Suppressor macrophage (primary cell): ENCODE results near the gene ARHGAP45.

Source experiments
- DNase-seq, 4 experiments: peaks; one replicate each; pipeline ENCODE4 v3.0.0-alpha.2; 2020 to 2022

Gene ARHGAP45

DNA sequence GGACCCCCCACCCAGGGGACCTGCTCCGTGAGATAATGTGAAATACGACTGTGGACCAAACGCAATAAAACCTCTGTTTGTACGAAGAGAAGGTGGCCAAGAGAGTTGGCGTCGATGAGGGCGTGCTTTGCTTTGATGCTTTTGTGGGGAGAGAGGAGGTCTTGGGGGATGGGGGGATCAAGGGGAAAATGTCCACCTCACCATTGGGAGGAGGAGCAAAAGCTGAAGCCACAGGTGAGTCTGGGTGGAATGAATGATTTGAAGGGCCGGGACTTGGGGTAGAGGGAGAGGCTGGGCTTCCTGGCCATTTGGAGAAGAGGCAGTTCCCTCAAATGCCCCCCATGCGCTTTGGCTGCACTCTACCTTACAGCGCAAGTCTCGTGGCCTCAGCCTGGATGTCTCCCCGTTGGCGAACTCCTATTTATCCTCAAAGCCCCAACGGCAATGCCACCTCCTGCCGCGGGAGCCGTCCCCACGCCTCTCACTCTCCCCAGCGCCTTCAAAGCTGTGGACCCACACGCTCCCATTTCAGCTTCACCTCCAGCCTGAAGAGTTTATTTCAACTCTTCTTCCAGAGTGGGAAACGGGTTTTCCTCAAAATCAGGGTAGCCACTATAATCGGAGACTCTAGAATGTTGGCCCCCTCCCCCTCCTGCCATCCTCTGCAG lies 27.9 kb upstream of the ARHGAP45 start:
- DNase-seq = no peak

DNA sequence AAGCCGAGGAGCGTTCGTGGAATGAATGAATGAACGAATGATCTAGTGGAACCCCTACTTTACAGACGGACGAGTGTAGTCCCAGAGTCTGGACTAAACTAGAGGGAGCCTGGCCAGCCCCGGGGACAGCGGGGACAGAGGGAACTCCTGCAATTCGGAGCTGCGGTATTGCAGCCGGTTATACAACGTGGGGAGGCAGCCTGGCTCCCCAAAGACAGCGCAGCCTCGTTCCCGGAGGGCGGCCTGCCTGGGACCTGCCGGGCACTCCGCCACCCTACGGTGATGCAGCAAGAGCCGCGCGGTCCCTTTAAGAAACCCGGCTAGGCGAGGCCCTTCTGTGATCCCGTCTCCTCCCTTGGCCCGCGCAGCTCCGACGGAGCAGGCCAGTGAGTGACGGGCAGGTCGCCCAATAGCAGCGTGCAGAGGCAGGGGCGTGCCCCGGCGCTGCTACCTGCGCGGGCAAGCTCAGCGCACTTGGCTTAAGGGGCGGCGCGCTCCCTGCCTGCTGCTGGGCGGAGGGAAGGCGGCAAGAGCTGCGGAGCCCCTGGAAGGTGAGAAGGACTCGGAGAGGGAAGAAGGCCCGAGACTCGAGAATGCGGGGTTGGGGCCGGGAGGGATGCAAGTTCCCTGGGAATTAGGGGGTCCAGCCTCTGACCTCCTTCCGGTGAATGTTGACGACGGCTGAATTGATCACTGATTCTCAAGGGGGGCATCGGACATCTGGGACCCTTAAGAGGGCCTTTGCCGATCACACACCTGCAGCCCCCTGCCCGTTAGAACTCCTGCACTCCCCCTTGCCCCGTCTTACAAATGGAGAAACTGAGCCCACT lies 27.1 kb upstream of the ARHGAP45 start, which contains the start of gene ABCA7:
Gene ABCA7, plus strand, starts transcription at position 462 of the 830 bp plus-strand sequence. CDS start 1,255 bp downstream, outside the sequence.
- peak; percentile 97 to 99 (median 98) for DNase-seq

DNA sequence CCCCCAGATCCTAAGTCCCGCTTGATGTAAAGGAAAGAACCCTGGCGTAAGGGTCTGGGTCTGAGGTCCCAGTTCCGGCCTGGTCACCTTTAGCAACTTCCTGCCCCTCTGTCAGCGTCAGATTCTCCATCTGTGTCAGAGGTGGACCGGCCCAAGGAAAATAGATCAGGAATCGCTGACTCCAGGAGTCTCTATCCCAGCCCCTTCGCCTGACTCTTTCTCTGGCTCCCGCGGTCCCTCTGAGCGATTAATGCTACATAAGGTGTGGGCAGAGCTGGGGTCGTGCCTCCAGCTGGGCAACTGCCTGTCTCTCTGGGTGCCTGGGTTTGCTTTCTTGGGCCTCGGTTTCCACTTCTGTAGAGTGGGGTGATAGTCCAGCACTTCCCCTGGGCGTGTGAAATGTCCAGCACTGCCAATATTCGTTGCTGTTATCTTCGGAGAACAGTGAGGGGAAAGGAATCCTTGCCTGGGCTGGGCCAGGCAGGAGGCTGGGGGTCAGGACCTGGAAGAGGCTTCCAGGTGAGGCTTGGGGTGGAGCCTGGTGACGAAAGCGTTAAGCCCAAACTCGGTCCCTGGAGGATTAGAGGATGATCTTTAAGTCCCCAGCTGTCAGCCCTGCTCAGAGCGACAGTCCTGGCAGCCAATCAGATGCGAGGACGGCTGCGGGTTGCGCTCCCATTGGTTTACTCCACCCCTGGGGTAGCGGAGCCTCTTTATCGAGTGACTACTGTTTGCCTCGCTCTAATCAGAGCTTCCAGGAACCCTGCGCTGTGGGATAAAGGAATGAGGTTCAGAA lies 26.3 kb upstream of the ARHGAP45 start:
- peak; percentile 88 to 94 (median 91) for DNase-seq

DNA sequence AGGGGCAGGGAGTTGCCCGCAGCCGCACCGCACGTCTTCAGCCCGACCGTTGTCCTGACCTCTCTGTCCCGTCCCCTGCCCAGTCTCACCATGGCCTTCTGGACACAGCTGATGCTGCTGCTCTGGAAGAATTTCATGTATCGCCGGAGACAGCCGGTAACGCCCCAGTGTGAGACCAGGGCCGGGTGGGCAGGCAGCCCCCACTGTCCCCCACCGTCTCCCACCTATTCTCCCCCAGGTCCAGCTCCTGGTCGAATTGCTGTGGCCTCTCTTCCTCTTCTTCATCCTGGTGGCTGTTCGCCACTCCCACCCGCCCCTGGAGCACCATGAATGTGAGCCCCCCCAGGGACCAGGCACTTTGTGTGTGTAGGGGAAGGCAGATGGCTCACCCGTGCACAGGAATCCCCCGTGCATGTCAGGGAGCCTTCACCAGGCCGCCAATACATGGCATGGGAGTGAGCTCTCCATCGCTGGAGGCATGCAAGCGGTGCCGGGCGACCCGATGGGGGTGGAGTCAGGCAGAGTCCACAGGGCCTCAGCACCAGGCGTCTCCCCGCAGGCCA lies 25.6 kb upstream of the ARHGAP45 start:
- no peak for DNase-seq

GRCh38 chr19:1041835-1042685 lies 24.9 kb upstream of the ARHGAP45 start:
- no peak for DNase-seq

DNA sequence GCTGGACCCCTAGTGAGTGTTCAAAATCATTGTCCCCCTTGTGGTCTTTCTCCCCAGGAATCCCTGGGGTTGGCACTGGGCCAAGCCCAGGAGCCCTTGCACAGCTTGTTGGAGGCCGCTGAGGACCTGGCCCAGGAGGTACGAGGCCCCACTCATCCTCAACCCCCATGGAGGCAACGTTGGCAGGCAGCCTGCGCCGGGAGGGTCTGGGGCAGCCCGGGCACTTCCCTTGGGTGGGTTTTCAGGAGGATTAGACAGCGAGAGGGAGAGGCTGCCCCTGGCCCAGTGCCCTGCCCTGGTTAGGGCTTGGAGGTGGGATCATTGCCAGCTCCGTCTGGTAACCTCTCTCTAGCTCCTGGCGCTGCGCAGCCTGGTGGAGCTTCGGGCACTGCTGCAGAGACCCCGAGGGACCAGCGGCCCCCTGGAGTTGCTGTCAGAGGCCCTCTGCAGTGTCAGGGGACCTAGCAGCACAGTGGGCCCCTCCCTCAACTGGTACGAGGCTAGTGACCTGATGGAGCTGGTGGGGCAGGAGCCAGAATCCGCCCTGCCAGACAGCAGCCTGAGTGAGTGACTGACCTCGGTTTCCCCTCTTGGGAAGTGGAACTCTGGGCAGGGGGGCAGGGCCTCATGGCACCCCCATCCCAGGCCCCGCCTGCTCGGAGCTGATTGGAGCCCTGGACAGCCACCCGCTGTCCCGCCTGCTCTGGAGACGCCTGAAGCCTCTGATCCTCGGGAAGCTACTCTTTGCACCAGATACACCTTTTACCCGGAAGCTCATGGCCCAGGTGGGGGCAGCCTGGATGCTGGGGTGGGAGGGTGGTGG lies 24.1 kb upstream of the ARHGAP45 start:
- no peak for DNase-seq

GRCh38 chr19:1045247-1045603 lies 21.7 kb upstream of the ARHGAP45 start:
- peak in 2 of 4 experiments; percentile 45 to 52 for DNase-seq

DNA sequence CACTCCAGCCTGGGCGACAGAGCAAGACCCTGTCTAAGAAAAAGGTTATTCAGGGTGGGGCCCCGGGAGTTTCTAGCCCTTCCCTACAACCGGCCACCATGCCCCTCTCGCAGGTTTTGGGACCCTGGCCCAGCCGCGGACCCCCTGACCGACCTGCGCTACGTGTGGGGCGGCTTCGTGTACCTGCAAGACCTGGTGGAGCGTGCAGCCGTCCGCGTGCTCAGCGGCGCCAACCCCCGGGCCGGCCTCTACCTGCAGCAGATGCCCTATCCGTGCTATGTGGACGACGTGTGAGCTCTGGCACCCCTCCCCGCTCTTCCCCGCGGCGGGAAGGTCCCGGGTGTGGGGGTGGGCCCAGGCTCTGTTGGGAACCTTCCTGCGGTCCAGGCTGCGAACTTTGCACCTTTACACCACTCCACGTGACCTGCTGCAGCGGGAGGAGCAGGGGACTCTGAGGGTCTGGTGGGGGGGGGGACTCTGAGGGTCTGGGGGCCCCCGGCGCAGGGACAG lies 20.8 kb upstream of the ARHGAP45 start:
- no peak for DNase-seq

DNA sequence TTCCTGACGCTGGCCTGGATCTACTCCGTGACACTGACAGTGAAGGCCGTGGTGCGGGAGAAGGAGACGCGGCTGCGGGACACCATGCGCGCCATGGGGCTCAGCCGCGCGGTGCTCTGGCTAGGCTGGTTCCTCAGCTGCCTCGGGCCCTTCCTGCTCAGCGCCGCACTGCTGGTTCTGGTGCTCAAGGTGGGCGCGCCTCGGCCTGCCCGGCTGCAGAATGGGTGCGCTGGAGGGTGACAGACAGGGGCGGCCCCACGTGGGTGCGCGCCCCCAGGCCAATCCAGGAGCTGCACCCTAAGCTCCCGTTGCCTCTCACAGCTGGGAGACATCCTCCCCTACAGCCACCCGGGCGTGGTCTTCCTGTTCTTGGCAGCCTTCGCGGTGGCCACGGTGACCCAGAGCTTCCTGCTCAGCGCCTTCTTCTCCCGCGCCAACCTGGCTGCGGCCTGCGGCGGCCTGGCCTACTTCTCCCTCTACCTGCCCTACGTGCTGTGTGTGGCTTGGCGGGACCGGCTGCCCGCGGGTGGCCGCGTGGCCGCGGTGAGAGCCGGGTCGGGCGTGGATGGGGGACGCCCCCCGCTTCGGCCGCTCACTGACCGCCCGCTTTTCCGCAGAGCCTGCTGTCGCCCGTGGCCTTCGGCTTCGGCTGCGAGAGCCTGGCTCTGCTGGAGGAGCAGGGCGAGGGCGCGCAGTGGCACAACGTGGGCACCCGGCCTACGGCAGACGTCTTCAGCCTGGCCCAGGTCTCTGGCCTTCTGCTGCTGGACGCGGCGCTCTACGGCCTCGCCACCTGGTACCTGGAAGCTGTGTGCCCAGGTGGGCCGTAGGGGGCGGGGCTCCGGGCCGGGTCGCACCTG lies 19.9 kb upstream of the ARHGAP45 start:
- DNase-seq = no peak

DNA sequence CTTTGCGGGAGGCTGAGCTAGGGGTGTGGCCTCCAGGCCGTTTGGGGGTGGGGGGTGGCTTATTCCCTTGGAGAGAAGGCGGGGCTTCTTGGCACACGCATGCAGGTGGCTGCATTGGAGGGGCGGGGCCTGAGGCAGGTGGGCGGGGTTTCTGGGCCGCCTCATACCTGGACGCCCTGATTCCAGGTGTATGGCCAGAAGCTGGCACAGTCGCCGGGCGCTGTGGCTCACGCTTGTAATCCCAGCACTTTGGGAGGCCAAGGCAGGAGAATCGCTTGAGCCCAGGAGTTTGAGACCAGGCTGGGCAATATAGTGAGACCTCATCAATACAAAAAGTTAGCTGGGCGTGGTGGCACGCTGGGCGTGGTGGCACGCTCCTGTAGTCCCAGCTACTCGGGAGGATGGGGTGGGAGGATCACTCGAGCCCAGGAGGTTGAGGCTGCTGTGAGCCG lies 19.2 kb upstream of the ARHGAP45 start:
- no peak for DNase-seq

GRCh38 chr19:1049106-1049505 lies 17.9 kb upstream of the ARHGAP45 start:
- DNase-seq = no peak

DNA sequence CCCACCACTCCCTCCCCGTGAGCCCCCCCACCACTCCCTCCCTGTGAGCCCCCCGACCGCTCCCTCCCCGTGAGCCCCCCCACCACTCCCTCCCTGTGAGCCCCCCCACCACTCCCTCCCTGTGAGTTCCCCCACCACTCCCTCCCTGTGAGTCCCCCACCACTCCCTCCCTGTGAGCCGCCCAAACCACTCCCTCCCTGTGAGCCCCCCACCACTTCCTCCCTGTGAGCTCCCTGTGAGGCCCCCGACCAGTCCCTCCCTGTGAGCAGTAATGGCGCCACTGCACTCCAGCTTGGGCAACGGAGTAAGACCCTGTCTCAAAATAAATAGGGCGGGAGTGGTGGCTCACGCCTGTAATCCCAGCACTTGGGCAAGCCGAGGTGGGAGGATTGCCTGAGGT lies 17.2 kb upstream of the ARHGAP45 start:
- DNase-seq = no peak

- no peak for DNase-seq
Measured at GRCh38 chr19:1050989-1051788, 15.8 kb upstream of the ARHGAP45 start.

DNA sequence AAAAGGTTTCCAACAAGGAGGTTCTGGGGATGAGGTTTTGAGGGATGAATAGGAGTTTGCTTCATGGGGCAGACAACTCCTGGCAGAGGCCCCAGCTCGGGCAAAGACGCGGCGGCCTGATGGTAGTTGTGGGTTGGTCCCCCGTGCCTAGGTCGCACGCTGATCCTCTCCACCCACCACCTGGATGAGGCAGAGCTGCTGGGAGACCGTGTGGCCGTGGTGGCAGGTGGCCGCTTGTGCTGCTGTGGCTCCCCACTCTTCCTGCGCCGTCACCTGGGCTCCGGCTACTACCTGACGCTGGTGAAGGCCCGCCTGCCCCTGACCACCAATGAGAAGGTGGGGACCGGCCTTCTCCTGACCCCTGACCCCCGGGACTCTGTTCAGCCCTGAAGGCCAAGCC lies 15.2 kb upstream of the ARHGAP45 start:
- DNase-seq = no peak

GRCh38 chr19:1052349-1052975 lies 14.5 kb upstream of the ARHGAP45 start:
- DNase-seq = no peak

- no peak for DNase-seq
Measured at GRCh38 chr19:1053176-1054101, 13.5 kb upstream of the ARHGAP45 start.
